Glomerular visceral epithelial cell (primary cell): ENCODE measurements around the gene CEACAM7.

Source experiments
- DNase-seq: peaks from one replicate; pipeline ENCODE4 v3.0.0-alpha.2; 2016; ENCODE audit errors: extremely low spot score

Gene CEACAM7

DNA sequence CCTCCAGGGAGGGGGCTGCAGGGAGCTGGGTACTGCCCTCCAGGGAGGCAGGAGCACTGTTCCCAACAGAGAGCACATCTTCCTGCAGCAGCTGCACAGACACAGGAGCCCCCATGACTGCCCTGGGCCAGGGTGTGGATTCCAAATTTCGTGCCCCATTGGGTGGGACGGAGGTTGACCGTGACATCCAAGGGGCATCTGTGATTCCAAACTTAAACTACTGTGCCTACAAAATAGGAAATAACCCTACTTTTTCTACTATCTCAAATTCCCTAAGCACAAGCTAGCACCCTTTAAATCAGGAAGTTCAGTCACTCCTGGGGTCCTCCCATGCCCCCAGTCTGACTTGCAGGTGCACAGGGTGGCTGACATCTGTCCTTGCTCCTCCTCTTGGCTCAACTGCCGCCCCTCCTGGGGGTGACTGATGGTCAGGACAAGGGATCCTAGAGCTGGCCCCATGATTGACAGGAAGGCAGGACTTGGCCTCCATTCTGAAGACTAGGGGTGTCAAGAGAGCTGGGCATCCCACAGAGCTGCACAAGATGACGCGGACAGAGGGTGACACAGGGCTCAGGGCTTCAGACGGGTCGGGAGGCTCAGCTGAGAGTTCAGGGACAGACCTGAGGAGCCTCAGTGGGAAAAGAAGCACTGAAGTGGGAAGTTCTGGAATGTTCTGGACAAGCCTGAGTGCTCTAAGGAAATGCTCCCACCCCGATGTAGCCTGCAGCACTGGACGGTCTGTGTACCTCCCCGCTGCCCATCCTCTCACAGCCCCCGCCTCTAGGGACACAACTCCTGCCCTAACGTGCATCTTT is 12.5 kb upstream of the CEACAM7 start:
- no peak for DNase-seq

DNA sequence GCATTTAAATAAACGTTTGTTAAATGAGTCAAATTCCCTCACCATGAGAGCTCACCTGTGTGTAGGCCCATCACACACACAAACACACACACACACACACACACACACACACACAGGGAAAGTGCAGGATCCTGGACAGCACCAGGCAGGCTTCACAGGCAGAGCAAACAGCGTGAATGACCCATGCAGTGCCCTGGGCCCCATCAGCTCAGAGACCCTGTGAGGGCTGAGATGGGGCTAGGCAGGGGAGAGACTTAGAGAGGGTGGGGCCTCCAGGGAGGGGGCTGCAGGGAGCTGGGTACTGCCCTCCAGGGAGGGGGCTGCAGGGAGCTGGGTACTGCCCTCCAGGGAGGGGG is 11.9 kb upstream of the CEACAM7 start:
- no peak for DNase-seq

DNA sequence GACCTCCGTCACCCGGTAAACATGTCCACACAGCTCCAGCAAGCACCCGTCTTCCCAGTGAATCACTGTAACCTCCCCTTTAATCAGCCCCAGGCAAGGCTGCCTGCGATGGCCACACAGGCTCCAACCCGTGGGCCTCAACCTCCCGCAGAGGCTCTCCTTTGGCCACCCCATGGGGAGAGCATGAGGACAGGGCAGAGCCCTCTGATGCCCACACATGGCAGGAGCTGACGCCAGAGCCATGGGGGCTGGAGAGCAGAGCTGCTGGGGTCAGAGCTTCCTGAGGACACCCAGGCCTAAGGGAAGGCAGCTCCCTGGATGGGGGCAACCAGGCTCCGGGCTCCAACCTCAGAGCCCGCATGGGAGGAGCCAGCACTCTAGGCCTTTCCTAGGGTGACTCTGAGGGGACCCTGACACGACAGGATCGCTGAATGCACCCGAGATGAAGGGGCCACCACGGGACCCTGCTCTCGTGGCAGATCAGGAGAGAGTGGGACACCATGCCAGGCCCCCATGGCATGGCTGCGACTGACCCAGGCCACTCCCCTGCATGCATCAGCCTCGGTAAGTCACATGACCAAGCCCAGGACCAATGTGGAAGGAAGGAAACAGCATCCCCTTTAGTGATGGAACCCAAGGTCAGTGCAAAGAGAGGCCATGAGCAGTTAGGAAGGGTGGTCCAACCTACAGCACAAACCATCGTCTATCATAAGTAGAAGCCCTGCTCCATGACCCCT is 11.3 kb upstream of the CEACAM7 start:
- no peak for DNase-seq

DNA sequence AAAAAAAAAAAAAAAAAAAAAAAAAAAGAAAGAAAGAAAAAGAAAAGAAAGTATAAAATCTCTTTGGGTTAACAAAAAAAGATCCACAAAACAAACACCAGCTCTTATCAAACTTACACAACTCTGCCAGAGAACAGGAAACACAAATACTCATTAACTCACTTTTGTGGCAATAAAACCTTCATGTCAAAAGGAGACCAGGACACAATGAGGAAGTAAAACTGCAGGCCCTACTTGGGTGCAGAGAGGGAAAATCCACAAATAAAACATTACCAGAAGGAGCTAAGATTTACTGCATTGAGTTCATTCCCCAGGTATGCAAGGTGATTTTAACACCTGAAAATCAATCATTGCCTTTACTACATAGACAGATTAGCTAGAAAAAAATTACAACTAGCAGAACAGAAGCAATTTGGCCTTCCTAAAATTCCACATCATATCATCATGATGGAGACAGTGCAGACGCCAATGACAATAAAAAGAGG is 10.7 kb upstream of the CEACAM7 start:
- DNase-seq = no peak

DNA sequence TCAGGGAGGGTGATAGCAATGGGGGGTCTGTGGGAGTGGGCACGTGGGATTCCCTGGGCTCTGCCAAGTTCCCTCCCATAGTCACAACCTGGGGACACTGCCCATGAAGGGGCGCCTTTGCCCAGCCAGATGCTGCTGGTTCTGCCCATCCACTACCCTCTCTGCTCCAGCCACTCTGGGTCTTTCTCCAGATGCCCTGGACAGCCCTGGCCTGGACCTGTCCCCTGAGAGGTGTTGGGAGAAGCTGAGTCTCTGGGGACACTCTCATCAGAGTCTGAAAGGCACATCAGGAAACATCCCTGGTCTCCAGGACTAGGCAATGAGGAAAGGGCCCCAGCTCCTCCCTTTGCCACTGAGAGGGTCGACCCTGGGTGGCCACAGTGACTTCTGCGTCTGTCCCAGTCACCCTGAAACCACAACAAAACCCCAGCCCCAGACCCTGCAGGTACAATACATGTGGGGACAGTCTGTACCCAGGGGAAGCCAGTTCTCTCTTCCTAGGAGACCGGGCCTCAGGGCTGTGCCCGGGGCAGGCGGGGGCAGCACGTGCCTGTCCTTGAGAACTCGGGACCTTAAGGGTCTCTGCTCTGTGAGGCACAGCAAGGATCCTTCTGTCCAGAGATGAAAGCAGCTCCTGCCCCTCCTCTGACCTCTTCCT is 9.3 kb upstream of the CEACAM7 start:
- DNase-seq = no peak

DNA sequence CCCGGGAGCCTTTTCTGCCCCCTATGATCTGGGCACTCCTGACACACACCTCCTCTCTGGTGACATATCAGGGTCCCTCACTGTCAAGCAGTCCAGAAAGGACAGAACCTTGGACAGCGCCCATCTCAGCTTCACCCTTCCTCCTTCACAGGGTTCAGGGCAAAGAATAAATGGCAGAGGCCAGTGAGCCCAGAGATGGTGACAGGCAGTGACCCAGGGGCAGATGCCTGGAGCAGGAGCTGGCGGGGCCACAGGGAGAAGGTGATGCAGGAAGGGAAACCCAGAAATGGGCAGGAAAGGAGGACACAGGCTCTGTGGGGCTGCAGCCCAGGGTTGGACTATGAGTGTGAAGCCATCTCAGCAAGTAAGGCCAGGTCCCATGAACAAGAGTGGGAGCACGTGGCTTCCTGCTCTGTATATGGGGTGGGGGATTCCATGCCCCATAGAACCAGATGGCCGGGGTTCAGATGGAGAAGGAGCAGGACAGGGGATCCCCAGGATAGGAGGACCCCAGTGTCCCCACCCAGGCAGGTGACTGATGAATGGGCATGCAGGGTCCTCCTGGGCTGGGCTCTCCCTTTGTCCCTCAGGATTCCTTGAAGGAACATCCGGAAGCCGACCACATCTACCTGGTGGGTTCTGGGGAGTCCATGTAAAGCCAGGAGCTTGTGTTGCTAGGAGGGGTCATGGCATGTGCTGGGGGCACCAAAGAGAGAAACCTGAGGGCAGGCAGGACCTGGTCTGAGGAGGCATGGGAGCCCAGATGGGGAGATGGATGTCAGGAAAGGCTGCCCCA is 8.5 kb upstream of the CEACAM7 start:
- no peak for DNase-seq

DNA sequence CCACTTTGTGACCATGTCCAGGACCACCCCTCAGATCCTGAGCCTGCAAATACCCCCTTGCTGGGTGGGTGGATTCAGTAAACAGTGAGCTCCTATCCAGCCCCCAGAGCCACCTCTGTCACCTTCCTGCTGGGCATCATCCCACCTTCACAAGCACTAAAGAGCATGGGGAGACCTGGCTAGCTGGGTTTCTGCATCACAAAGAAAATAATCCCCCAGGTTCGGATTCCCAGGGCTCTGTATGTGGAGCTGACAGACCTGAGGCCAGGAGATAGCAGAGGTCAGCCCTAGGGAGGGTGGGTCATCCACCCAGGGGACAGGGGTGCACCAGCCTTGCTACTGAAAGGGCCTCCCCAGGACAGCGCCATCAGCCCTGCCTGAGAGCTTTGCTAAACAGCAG is 7.7 kb upstream of the CEACAM7 start:
- no peak for DNase-seq

DNA sequence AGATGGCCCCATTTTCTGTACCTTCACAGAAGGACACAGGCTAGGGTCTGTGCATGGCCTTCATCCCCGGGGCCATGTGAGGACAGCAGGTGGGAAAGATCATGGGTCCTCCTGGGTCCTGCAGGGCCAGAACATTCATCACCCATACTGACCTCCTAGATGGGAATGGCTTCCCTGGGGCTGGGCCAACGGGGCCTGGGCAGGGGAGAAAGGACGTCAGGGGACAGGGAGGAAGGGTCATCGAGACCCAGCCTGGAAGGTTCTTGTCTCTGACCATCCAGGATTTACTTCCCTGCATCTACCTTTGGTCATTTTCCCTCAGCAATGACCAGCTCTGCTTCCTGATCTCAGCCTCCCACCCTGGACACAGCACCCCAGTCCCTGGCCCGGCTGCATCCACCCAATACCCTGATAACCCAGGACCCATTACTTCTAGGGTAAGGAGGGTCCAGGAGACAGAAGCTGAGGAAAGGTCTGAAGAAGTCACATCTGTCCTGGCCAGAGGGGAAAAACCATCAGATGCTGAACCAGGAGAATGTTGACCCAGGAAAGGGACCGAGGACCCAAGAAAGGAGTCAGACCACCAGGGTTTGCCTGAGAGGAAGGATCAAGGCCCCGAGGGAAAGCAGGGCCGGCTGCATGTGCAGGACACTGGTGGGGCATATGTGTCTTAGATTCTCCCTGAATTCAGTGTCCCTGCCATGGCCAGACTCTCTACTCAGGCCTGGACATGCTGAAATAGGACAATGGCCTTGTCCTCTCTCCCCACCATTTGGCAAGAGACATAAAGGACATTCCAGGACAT is 7.0 kb upstream of the CEACAM7 start:
- DNase-seq = no peak

DNA sequence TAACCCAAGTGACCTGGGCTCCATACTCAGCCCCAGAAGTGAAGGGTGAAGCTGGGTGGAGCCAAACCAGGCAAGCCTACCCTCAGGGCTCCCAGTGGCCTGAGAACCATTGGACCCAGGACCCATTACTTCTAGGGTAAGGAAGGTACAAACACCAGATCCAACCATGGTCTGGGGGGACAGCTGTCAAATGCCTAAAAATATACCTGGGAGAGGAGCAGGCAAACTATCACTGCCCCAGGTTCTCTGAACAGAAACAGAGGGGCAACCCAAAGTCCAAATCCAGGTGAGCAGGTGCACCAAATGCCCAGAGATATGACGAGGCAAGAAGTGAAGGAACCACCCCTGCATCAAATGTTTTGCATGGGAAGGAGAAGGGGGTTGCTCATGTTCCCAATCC is 6.1 kb upstream of the CEACAM7 start:
- no peak for DNase-seq

DNA sequence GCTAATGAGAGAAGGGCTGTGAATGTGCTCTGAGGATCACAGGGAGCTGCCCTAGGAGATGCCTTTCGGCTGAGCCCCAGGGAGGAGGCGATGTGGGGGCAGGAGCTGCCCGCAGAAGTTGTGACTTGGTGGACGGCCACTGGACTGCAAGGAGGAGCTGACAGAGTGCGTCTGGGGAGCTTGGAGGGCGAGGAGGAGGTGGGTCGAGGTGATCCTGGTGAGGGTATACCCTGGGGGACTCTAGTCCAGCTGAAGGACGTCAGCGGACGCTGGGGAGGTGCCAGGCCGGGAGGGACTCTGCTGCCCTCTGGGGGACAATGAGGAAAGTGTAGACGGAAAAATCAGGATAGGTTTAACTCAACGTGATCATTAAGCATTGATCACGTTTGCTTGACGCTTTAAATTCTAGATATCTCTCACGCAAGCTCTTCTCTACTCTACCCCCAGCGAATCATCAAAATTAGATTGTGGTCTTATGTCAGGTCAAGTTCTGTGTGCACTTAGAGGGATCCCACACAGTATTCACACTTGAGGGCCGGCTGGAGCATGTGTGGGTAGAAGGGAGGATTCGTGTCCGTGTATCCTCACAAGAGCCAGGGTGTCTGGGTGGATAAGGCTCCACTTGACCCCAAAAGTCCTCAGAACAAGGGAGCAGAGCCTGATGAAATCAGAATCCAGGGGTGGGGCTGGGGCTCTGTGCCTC is 3.3 kb upstream of the CEACAM7 start:
- DNase-seq = no peak

DNA sequence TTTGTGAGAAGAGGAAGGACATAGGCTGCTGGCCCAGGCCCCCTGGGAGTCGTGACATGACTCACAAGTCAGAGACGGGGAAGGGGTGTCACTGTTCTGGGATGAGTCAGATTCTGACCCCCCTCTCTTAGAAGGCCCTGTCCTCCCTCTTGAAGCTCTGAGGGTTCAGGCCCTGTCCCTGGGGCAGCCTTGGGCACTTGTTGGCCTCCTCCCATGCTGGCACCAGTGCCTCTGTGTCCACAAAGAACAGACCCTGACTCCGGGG is 2.7 kb upstream of the CEACAM7 start:
- no peak for DNase-seq

DNA sequence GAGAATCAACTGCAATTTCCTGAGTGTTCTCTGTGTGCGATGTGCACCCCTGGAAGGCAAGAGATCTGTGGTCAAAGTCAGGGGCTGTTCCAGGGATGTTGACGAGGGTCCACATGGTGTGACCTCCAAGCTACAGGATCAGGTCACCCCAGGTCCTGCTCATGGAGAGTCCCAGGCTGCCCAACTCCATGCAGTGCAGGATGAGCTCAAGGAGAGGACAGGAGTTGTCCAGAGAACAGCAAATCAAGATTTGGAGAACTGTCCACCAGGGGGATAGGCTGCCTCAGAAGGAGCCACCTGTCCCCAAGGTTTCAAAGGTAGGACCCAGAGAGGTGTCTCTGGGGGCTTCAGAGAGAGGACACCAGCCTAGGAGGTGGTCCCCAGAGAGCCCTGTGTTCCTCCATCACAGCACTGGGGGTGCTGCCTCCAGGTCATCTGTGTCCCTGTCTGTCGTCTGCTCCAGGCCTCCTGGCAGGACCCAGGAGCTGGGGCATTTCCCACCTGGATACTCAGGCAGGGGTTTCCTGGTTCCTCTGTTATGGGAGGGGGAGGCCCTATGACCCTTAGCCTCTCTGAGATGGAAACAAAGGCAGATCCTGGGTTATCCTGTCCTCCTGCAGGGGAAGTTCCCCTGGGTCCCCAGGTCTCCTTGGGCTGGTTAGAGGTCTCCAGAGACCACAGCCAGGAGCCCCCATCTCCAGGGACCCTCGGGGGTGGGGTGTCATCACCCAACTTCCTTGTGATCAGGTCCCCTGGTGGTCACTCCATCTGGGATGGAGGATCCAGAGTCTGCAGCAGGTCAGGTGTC is 2.1 kb upstream of the CEACAM7 start:
- no peak for DNase-seq

DNA sequence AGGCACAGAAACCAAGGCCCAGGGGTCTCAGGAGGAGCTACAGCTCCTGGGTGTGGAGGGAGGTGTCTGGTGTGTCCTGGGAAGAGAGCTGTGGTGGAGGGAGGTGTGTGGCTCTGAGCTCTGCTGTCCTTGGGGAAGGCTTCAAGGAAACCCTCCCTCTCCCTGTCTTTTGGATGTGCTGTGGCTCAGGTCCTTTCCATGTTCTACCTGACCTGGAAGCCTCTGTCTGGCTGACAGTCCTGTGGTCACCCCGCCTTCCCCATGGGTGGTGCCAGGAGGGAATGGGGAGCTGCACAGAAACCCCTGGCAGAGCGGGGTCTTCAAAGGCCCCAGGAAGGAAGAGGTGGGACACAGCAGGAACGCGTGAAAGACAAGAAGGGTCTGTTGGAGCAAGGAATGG is 617 bp upstream of the CEACAM7 start:
- DNase-seq = no peak

DNA sequence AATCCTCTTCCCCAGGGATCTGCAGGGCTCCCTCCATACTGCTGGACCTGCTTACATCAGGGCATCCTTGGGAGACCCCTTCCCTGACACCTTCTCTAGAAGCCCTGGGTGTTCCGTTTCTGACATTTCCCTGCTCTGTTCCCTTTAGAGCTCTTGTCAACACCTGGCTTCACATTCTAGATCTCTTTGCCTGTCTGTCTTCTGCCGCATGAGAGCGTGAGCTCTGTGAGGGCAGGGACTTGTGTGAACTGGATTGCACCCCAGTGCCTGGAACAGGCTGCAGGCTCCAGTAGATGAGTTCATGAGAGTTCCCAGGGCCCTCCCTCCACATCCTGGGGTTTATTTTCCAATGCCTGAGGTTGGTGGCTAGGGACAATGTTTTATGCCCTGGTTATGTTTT is 651 bp downstream of the CEACAM7 start:
- DNase-seq = no peak

DNA sequence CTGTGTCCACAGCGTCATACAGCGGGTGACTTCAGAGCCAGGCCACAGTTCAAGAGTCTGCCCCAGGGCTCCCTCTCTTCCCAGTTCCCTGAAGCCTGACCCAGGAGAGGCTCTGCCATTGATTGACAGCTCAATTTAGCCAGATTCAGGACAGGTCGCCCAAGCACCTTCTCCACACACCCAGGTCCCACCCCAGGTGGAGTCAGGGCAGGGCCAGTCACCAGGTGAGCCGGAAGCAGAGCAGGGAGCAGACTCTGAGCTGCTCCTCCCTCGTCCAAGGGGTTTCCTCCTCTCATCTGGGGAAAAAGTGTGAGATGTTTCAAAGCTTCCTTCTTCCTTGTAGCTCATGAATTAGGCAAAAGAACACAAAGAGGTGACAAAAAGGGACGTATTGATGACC is 5.6 kb downstream of the CEACAM7 start:
- DNase-seq = no peak

DNA sequence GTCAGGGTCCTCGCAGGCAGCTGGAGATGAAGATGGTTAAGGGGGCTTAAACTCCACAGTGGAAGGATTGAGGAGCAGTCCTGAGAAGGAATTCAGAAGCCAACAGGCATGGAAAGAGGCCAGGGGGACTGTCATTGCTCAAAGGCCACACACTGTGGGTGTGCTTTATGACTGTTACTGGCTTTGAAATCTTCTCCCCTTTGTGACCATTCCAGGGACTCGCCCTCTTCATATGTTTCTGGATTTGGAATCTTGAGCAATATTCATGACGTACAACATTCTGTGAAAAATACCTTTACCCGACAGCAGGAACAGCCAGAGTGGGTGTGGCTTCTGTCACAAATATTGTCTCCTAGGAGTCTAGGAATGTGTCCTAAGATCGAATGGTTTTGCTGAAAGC is 16.6 kb downstream of the CEACAM7 start:
- DNase-seq = no peak

DNA sequence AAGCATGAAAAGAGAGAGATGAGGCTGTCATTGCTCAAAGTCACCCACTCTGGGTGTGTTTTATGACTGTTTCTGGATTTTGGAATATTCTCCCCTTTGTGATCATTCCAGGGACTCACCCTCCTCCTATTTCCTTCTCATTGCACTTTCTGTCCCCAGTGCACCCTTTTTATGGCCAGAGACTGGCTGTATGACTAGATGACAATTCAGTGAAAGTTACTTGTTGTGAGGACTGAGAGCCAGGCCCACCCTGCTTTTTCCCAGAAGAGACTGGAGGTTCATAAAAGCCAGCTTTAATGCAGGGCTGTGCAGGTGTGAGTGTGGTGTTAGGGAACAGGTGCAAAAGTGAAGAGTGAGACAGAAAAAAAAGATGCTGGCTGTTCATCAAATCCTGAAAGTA is 17.3 kb downstream of the CEACAM7 start:
- no peak for DNase-seq

DNA sequence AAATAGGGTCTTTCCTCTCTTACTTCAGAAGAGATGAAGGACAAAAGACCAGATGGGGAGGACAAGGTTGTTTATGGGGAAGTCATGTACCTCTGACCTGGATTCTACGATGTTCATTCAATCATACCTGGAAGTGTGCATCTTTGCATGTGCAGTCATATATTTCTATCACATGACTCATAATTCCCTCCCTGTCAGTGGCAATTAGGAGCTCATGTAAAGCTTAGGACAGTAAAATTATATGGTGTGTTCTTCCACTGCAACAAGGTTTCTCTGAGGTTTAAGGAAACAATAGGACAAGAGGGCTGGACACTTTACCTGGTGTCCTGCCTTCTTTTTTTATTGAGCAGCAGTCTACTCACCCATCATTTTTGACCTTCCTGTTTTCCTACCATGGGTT is 19.8 kb downstream of the CEACAM7 start:
- no peak for DNase-seq

DNA sequence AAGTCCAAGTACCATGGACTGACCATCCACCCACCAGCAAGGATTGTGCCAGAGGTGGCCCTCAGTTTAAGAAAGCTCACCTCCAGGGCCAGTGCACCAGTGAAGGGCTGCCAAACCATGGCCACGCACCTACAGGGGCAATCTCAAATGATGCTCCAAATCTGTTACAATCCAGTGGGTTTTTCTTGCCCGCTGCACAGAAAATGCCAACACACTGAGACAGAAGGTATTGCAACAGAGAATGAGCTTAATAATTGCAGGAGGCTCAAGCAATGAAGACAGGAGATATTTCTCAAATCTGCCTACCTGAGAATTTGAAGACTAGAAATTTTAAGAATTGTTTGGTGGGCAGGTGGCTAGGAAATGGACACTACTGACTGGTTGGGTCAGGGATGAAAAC is 22.0 kb downstream of the CEACAM7 start:
- no peak for DNase-seq

DNA sequence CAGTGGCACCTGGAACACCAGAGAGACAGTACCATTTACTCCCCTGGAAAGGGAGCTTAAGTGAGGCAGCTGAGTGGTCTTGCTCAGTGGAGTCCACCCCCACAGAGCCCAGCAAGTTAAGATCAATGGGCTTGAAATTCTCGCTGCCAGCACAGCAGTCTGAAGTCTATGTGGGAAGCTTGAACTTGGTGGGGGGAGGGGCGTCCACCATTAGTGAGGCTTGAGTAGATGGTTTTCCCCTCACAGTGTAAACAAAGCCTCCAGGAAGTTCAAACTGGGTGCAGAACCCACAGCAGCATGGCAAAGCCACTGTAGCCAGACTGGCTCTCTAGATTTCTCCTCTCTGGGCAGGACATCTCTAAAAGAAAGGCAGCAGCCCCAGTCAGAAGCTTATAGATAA is 30.9 kb downstream of the CEACAM7 start:
- DNase-seq = no peak
